Measurements from ENCODE around the gene HOOK1. TPM values are rescaled to one million over a fixed set of nuclear protein-coding genes. Genes with fewer than 3 reads are reported as not detected.

The HOOK1 gene
- total and polyA plus RNA-seq, 2 experiments from 2014 or later = 27.4 to 27.6 TPM

- Histone ChIP-seq H3K36me3 (ENCODE audit: insufficient read depth) (peaks cover 17% of the 10 kb centered on the region; the same call in 1 of the 2 replicates), H3K4me2 (no peak overlapping the region), H3K79me2 (replicated peaks; ENCODE audit: insufficient read depth) (0 out of 2 replicates have a peak, but pooled peaks cover 7% of the 10 kb centered on the region), H3K27ac (ENCODE audit: low read depth) (no peak overlapping the region), H2AFZ (no peak overlapping the region), H3K4me1 (ENCODE audit: insufficient read depth) (peaks cover 4% of the 10 kb centered on the region; the same call in 1 of the 2 replicates), H3K27me3 (ENCODE audit: insufficient read depth) (no peaks in the 10 kb centered on the region), H3K9me2 (ENCODE audit: insufficient read depth) (no peaks in the 10 kb centered on the region), H4K20me1 (replicated peaks; ENCODE audit: insufficient read depth) (no peaks in the 10 kb centered on the region), H3K4me3 (no peak overlapping the region), H3F3A (replicated peaks; ENCODE audit: low read depth) (no peaks in the 10 kb centered on the region)
- Mint-ChIP-seq H3K27me3 (ENCODE audit: insufficient read depth, low read depth, poor library complexity) (no peaks in the 10 kb centered on the region), H3K36me3 (ENCODE audit: low read depth) (peaks cover 36% of the 10 kb centered on the region), H3K9me3 (peaks cover 2% of the 10 kb centered on the region; the same call in 1 of the 3 replicates), H3K4me1 (peaks cover 10% of the 10 kb centered on the region; the same call in 2 of the 3 replicates), H3K27ac (no peak overlapping the region), H3K4me3 (no peak overlapping the region)
- no peak for TF ChIP-seq JUNB (IDR thresholded peaks at IDR 0.05; ENCODE audit: unreplicated experiment)
- TF ChIP-seq EZH2phosphoT487 (IDR thresholded peaks at IDR 0.05; ENCODE audit: unreplicated experiment) = no peak
- no peak for TF ChIP-seq ZNF462 (CRISPR knock-in tag; IDR thresholded peaks at IDR 0.05)
- TF ChIP-seq ZNF114 (CRISPR knock-in tag; IDR thresholded peaks at IDR 0.05) = no peak
- no peak for TF ChIP-seq STAT1 (IDR thresholded peaks at IDR 0.05; ENCODE audit: unreplicated experiment)
- TF ChIP-seq REST (IDR thresholded peaks at IDR 0.05; ENCODE audit: unreplicated experiment) = no peak
- no peak for TF ChIP-seq POLR2AphosphoS5 (IDR thresholded peaks at IDR 0.05; ENCODE audit: low read depth)
- TF ChIP-seq EZH2 (IDR thresholded peaks at IDR 0.05; ENCODE audit: low read depth, unreplicated experiment) = no peak
- no peak for TF ChIP-seq CREB1 (CRISPR knock-in tag; IDR thresholded peaks at IDR 0.05; ENCODE audit: low read depth)
- no peak for TF ChIP-seq ZNF331 (CRISPR knock-in tag; IDR thresholded peaks at IDR 0.05; ENCODE audit: low read depth)
- no peak for TF ChIP-seq NANOG (IDR thresholded peaks at IDR 0.05; ENCODE audit: borderline replicate concordance)
- no peak for TF ChIP-seq CTCF (conservative IDR thresholded peaks at IDR 0.05; ENCODE audit: low read depth in 2 of 2)
- no peak for TF ChIP-seq ETS1 (IDR thresholded peaks at IDR 0.05)
- ATAC-seq (no peak), DNase-seq (ENCODE audit: low spot score) (peak; percentile 20)
These were observed 37.4 kb downstream of the HOOK1 start for GRCh38 chr1:59852117-59852516.

All from GM23338 (cell line).